ENCODE results near the gene C4orf17.

Gene C4orf17

GRCh38 chr4:99540277-99540939 lies 29.6 kb downstream of the C4orf17 start:
- no peak for DNase-seq

GRCh38 chr4:99552872-99553271 lies 42.1 kb downstream of the C4orf17 start:
- no peak for DNase-seq

GRCh38 chr4:99563310-99564186 lies 52.7 kb downstream of the C4orf17 start, which contains the start of gene TRMT10A:
TRMT10A (minus strand) TSS chr4:99564039; CDS start chr4:99559338, 4,701 bp downstream.
- DNase-seq, result peak; percentile 87

GRCh38 chr4:99564921-99565320 lies 54.1 kb downstream of the C4orf17 start:
- peak; percentile 81 for DNase-seq

GRCh38 chr4:99571883-99572282 lies 61.1 kb downstream of the C4orf17 start:
- no peak for DNase-seq

GRCh38 chr4:99572527-99573240 lies 61.9 kb downstream of the C4orf17 start:
- no peak for DNase-seq

GRCh38 chr4:99573735-99574368 lies 63.0 kb downstream of the C4orf17 start:
- no peak for DNase-seq

GRCh38 chr4:99574530-99575324 lies 63.9 kb downstream of the C4orf17 start, which contains the start of gene MTTP:
MTTP (plus strand) TSS chr4:99574824; CDS start chr4:99574910, 86 bp downstream.
- no peak for DNase-seq

GRCh38 chr4:99578714-99579113 lies 67.9 kb downstream of the C4orf17 start:
- no peak for DNase-seq

GRCh38 chr4:99585516-99585915 lies 74.7 kb downstream of the C4orf17 start:
- DNase-seq, result no peak

- DNase-seq, result no peak
Observed at GRCh38 chr4:99586322-99586721, 75.5 kb downstream of the C4orf17 start.

- DNase-seq, result no peak
Observed at GRCh38 chr4:99586797-99587196, 76.0 kb downstream of the C4orf17 start.

- no peak for DNase-seq
Observed at GRCh38 chr4:99587309-99587708, 76.5 kb downstream of the C4orf17 start.

- no peak for DNase-seq
Observed at GRCh38 chr4:99587803-99588202, 77.0 kb downstream of the C4orf17 start.

GRCh38 chr4:99591757-99592156 lies 80.9 kb downstream of the C4orf17 start:
- DNase-seq, result no peak

Measured in DMS 273 treated with DMSO at 0.1 percent for 48 hours (cell line).